Inflammatory macrophage treated with lipopolysaccharide for 4 hours (primary cell): Measurements from ENCODE around the gene MYO3B.
"Not testable (repeated sequence)": the region's sequence is repeated elsewhere in the genome, so short reads cannot be mapped to it uniquely, and the experiment has no call there.

Experiments used
- DNase-seq: peaks from one replicate; pipeline ENCODE4 v3.0.0-alpha.2; 2020

The MYO3B gene

DNA sequence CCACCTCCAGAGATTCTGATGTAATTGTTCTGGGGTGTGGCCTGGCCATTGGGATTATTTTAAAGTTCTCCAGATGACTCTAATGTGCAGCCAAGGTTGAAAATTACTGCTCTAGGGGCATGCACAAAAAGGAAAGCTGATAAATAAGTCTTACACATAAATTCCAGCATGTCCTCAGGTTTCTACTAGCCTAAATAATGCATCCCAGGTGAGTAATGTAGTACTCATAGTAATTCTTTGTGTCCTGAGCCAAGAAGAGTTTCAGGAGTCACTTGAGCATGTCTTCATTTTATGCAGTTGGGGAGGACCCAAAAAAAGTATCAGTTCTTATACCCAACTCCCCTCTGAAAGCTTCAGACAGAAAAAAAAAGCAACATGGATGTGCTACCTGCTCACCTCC is 407.1 kb downstream of the MYO3B start:
- DNase-seq = no peak

DNA sequence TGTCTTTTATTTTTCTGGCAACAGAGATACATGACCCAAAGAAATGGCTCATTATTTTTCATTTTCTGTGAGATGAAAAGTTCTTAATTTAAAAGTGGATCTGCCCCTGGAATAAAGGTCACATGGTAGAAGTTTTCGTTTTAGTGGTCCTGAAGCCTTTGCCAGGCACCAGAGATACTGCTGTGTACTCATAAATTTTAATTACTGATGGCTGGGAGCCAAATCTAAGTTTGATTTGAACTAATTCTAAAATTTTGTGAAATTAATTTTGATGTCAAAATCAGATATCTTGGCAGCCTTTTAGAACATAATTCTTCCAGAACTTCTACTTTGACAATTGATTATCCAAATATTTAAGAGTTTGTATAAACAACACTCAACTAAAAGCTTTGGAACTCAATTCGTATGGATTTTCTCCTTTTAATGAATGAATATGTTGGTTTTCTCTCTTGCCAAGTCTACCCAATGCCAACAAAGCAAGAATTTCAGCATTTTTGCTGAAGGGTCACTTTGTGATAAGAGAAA is 408.7 kb downstream of the MYO3B start:
- no peak for DNase-seq

DNA sequence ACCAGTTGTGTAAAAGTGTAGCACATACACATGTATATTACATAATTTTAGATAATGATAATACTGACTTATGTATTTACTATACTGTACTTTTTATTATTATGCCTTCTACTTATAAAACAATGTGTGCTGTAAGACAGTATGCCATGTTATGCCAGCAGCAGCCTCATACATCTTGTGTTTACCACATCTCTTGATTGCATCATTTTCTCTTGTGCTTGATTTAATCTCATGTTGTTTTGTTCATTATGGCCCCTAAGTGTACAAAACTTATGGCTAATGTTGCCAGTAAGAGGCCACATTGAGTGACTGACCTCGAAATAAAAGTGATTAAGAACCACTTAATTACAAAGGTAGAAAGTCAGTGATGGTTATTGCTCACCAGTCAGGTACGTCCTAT is 409.2 kb downstream of the MYO3B start:
- no peak for DNase-seq

GRCh38 chr2:170587922-170588321 is 410.0 kb downstream of the MYO3B start:
- DNase-seq = no peak

- DNase-seq = no peak
Measured at GRCh38 chr2:170588729-170589128, 410.8 kb downstream of the MYO3B start.

DNA sequence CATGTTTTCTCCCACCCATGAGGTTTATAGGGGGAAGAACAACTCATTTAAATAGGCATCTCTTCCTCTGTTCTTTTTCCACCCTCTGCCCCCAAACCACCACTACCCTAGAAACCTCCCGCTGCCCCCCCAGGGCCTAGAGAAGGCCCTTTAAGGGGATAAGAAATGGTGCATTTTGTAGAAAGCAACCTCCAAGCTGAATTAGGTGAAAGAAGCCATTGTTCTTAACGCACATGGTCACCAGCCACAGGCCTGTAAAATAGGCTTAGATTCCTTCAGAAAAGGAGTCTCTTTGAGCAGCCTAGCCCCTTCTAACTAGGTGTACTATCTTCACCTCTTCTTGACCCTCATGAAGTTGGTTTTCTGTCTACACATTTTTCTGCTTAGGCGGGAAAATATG is 418.6 kb downstream of the MYO3B start:
- DNase-seq = no peak

GRCh38 chr2:170598067-170598395 is 420.1 kb downstream of the MYO3B start:
- DNase-seq = no peak

- no peak for DNase-seq
Measured at GRCh38 chr2:170601489-170601888, 423.5 kb downstream of the MYO3B start.

- no peak for DNase-seq
Measured at GRCh38 chr2:170605862-170606261, 427.9 kb downstream of the MYO3B start.

DNA sequence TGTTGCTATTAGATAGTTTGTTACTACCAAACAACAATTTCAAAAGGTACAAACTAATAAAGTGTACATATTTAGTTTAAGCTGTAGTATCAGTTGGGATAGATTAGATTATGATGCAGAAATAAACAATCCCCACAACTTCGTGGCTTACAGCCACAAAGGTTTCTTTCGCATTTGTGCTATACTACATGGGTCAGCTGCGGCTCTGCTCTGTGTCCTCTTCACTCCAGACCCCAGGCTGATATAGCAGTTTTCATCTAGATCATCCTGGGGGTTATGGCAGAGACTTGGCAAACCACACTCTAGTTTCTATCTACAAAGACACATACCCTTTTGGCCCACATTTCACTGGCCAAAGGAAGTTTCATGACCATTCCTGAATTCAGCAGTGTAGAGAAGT is 429.2 kb downstream of the MYO3B start:
- no peak for DNase-seq

- no peak for DNase-seq
Measured at GRCh38 chr2:170610615-170611014, 432.7 kb downstream of the MYO3B start.

DNA sequence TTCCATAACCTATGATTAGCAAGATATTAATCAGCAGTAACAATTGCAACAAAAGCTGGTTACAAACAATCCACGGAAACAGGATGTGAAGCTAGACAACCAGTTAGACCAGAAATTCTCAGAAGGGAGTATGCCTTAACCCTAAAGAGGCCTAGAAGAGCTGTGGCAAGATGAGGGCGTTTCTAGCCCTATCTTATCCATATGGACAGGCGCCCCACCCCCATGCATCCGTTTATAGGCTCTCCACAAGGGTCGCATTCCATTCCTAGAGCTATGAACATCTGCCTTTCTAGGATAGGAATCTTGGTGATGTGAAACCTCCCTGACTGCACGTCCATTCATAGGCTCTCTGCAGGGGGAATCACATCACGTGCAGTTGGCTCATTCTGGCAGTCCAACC is 441.0 kb downstream of the MYO3B start:
- not testable (repeated sequence) for DNase-seq

- DNase-seq = not testable (repeated sequence)
Measured at GRCh38 chr2:170635094-170635493, 457.1 kb downstream of the MYO3B start.

GRCh38 chr2:170639635-170640034 is 461.7 kb downstream of the MYO3B start:
- no peak for DNase-seq

GRCh38 chr2:170641961-170642360 is 464.0 kb downstream of the MYO3B start:
- no peak for DNase-seq

DNA sequence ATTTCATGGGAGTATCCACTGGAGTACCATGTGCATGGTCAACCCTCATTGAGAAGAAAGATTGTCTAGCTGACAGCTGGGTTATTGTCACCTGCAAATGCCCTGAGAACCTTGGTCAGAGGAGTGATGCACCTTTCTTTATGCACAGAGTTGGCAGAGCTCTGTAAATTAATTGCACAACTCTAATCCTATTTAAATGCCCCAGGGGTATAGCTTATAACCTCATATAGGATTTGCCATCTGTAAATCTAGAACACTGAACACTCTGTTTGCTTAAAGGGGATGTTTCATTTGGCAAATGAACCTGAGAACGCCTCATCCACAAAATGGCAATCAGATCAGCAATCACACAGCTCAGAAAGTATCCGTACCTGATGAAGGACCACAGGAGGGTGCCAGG is 465.4 kb downstream of the MYO3B start:
- DNase-seq = no peak

- DNase-seq = no peak
Measured at GRCh38 chr2:170647741-170648436, 469.9 kb downstream of the MYO3B start.

- DNase-seq = no peak
Measured at GRCh38 chr2:170651624-170652325, 473.8 kb downstream of the MYO3B start.

DNA sequence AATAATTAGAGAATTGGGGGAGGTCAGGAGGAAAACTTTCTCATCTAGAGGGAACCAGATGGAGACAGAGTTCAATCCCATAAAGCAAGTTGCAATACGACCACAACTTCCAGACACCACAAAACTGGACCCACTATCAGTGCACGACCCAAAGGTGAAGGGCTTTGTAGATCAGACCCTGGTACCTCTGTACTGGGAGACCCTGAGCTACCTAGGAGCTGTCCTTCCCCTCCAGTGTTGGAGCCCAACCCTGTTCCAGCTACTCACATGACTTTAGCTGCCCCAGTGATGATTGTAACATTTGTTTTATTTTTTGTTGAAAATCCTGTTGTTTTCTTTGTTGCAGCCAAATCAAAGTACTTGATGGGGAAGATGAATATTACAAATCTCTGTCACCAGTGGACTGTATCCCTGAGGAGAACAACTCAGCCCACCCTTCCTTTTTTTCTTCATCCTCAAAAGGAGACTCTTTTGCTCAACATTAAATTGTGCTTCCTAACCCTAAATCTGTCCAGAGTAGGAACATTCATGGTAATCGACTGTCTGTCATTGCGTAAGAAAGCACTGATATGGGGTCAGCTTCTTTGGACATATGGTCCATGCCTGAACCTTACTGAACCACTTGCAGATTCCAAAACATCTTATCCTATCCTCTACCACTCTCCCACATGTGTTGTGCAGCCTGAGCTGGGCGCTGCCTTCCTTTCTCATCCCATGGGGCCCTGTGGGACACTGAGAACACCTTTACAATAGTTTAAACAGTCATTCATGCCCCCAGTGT is 474.9 kb downstream of the MYO3B start:
- no peak for DNase-seq

DNA sequence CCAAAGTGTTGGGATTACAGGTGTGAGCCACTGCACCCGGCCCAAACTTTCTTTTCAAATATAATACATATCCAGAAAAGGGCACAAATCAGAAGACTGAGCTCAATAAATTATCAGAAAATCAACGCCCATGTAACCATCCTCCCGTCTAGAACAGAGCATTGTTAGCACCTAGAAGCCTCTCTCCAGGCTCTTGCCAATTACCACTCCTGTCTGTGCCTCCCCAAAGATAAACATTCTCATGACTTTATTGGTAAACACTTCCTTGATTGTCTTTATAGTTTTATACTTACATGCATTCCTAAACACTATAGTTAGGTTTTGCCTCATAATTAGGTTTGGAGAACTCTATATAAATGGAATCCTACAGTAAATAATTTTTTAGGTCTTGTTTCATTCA is 478.7 kb downstream of the MYO3B start:
- DNase-seq = no peak

DNA sequence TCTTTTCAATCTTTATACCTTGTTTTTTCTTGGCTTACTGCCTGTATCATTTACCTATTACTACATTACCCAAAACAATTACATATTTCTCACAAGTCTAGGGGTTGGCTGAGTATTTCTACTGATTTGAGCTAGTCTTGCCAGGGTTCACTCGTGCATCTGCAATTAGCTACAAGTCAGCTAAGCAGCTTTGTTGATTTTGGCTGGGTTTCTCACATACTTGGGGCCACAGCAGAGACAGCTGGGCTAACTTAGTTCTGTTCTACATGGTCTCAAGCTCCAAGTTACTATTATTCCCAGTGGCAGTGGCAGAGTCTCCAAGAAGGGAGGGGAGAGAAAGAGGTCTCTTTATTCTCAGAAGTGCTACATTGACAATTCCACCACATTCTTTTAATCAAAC is 482.5 kb downstream of the MYO3B start:
- no peak for DNase-seq

DNA sequence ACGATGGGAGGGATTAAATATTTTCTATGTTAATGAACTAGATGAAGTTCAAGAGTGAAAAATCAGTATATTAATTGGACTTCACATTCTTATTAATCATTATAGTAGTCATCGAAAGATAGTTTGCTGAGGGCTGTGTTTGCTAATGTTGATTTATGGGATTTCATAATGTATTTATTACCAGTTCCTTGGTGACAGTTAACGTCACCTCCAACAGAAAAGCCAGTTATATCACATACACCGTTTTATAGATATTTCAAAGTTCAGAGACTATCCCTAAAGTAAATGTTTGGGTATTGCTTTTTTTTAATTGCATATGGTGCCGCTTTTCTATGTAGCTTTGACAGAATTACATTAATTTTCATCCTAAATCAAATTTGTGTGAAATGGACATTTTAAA is 487.8 kb downstream of the MYO3B start:
- no peak for DNase-seq

GRCh38 chr2:170669909-170670308 is 492.0 kb downstream of the MYO3B start:
- no peak for DNase-seq

DNA sequence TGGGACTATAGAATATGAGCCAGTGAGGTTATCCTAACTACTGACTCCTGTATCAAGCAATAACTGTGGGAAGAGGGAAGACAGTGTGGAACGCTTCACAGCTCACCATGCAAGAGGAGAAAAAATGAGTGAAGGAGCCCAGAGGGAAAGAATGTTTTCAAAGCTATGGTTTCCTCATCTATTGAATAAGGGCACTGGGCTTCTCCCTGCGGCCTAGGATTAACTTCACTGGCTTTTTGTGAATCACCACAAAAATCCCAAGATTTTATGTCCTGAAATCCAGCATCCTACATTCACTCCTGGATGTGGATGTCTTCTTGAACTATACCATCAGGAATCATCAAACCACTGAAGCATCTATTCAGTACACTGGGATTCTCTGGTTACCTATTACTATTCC is 492.7 kb downstream of the MYO3B start:
- no peak for DNase-seq
